Naive thymus-derived CD4-positive, alpha-beta T cell (primary cell): ENCODE results near the gene BLOC1S2. TPM values are rescaled to one million over a fixed set of nuclear protein-coding genes. Genes with fewer than 3 reads are reported as not detected.
A peak's percentile ranks its signal among the peaks of the same experiment; 100 is the strongest.

Experiments used
- ATAC-seq: fragments of 150-1000 bp; cut with Tn5 transposase; 2 replicates; pipeline ENCODE4 v1.10.0; 2021; ENCODE audit warnings: mild to moderate bottlenecking, moderate library complexity
- CTCF ChIA-PET: fragments of 350-600 bp; sonication (Branson Sonifier 250); formaldehyde crosslinking; loops from one replicate; lab custom pipeline; 2021; ENCODE audit warnings: antibody characterized with exemption; lab: Charles Lee
- POLR2A ChIA-PET: fragments of 350-600 bp; sonication (Branson Sonifier 250); formaldehyde crosslinking; loops from one replicate; lab custom pipeline; 2021; ENCODE audit warnings: antibody characterized with exemption, inconsistent platforms; lab: Charles Lee
- DNase-seq, 9 donors: peaks; one replicate each; pipeline versions ENCODE4 v3.0.0 to v3.0.0-alpha.2; 2020 to 2022; ENCODE audit warnings: mixed read lengths in 1 of 9
- H3K27ac ChIP-seq: one replicate; pipeline ENCODE4 v1.7.0; 2013; ENCODE audit warnings: mild to moderate bottlenecking, low read depth, low read length, moderate library complexity
- H3K27me3 ChIP-seq, 2 donors: one replicate each; pipeline ENCODE4 v1.7.0; 2013; ENCODE audit warnings: low read length in 2 of 2, mild to moderate bottlenecking in 2 of 2, moderate library complexity in 2 of 2; ENCODE audit not compliant: control insufficient read depth in 2 of 2, insufficient read depth in 2 of 2
- H3K36me3 ChIP-seq, 3 experiments: 1 replicate in 2 of 3; 2 replicates in 1 of 3; pipeline ENCODE4 v1.7.0; 2013; ENCODE audit warnings: low read length in 3 of 3, mild to moderate bottlenecking in 3 of 3, moderate library complexity in 1 of 3; ENCODE audit not compliant: insufficient read depth in 3 of 3, control insufficient read depth in 2 of 3
- H3K4me1 ChIP-seq, 2 donors: one replicate each; pipeline ENCODE4 v1.7.0; 2013; ENCODE audit warnings: low read length in 2 of 2, mild to moderate bottlenecking in 2 of 2, moderate library complexity in 1 of 2; ENCODE audit not compliant: control insufficient read depth in 2 of 2, insufficient read depth in 2 of 2
- H3K4me3 ChIP-seq: 2 replicates; pipeline ENCODE4 v1.7.0; 2013; ENCODE audit warnings: mild to moderate bottlenecking, low read length
- H3K9me3 ChIP-seq, 3 experiments: 1 replicate in 2 of 3; 2 replicates in 1 of 3; pipeline ENCODE4 v1.7.0; 2013; ENCODE audit warnings: low read length in 3 of 3; ENCODE audit not compliant: control insufficient read depth in 2 of 3
- H3K27ac Mint-ChIP-seq, 9 donors: one replicate each; pipeline ENCODE4 v1.8.0; 2020 to 2022; ENCODE audit warnings: mixed read lengths in 9 of 9, mild to moderate bottlenecking in 8 of 9, moderate library complexity in 5 of 9, inconsistent platforms in 2 of 9
- H3K27me3 Mint-ChIP-seq, 5 donors: one replicate each; pipeline ENCODE4 v1.8.0; 2021 to 2022; ENCODE audit warnings: mixed read lengths in 5 of 5, mild to moderate bottlenecking in 1 of 5
- H3K36me3 Mint-ChIP-seq, 5 donors: one replicate each; pipeline ENCODE4 v1.8.0; 2020 to 2022; ENCODE audit warnings: mixed read lengths in 5 of 5, mild to moderate bottlenecking in 3 of 5, inconsistent platforms in 1 of 5
- H3K4me1 Mint-ChIP-seq, 7 donors: one replicate each; pipeline ENCODE4 v1.8.0; 2020 to 2022; ENCODE audit warnings: mixed read lengths in 7 of 7, mild to moderate bottlenecking in 3 of 7, inconsistent platforms in 1 of 7
- H3K4me3 Mint-ChIP-seq, 10 donors: one replicate each; pipeline ENCODE4 v1.8.0; 2020 to 2022; ENCODE audit warnings: mild to moderate bottlenecking in 10 of 10, mixed read lengths in 10 of 10, moderate library complexity in 6 of 10, inconsistent platforms in 2 of 10
- H3K9me3 Mint-ChIP-seq, 11 donors: one replicate each; pipeline ENCODE4 v1.8.0; 2020 to 2022; ENCODE audit warnings: mixed read lengths in 11 of 11, mild to moderate bottlenecking in 4 of 11, inconsistent platforms in 1 of 11, moderate library complexity in 1 of 11
- intact Hi-C, 2 donors: fragments of 100-400 bp; cut with micrococcal nuclease; formaldehyde crosslinking; loops; one replicate each; pipeline ENCODE4 v1.15.1; 2023
- polyA plus RNA-seq, 2 donors: library from polyadenylated mRNA; unstranded; fragments of 300-500 nt; fragmentation: Illumina TruSeq; gene quantifications; one replicate each; pipeline ENCODE4 v1.2.3, GENCODE V29; 2021
- total RNA-seq, 6 experiments: library from RNA in 5 of 6; stranded (reverse) in 5 of 6; gene quantifications; 1 replicate in 5 of 6; 2 replicates in 1 of 6; pipeline ENCODE4 v1.2.3 and lab custom pipeline; 2021 to 2026

The BLOC1S2 gene
- total and polyA plus RNA-seq, 7 experiments from 2014 or later = 31.5 to 63.4 (median 39.9) TPM

DNA sequence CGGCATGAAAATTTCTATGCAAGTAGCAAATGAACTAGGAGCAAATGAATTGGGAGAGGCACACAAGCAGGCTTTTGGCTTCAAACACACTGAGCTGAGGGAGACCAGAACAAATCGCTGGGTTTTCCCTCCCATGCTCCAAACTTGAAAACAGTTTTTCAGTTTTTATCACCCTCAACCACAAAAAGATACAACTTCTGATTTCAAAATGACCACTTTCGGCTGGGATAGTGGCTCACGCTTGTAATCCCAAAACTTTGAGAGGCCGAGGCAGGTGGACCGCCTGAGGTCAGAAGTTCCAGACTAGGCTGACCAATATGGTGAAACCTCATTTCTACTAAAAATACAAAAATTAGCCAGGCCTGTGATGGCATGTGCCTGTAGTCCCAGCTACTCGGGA is 48.1 kb downstream of the BLOC1S2 start:
- H3K4me1 Mint-ChIP-seq = peaks cover 0 to 8% (median 0%) of the 10 kb centered on the region in 7 donors
- H3K4me3 Mint-ChIP-seq = no peak overlapping the region
- H3K27me3 Mint-ChIP-seq = no peaks in the 10 kb centered on the region
- ChIA-PET CTCF (no interaction called here), POLR2A (no interaction called here)
- Histone ChIP-seq H3K4me1 (no peaks in the 10 kb centered on the region), H3K27me3 (no peaks in the 10 kb centered on the region), H3K9me3 (no peaks in the 10 kb centered on the region), H3K36me3 (peaks cover 19 to 85% (median 24%) of the 10 kb centered on the region in 3 experiments), H3K27ac (no peak overlapping the region), H3K4me3 (no peak overlapping the region)
- H3K36me3 Mint-ChIP-seq = peaks cover 12 to 46% (median 23%) of the 10 kb centered on the region in 5 donors
- H3K27ac Mint-ChIP-seq = no peak overlapping the region
- intact Hi-C loops = no loop called here
- no peaks in the 10 kb centered on the region for H3K9me3 Mint-ChIP-seq
- no peak for ATAC-seq
- no peak for DNase-seq

DNA sequence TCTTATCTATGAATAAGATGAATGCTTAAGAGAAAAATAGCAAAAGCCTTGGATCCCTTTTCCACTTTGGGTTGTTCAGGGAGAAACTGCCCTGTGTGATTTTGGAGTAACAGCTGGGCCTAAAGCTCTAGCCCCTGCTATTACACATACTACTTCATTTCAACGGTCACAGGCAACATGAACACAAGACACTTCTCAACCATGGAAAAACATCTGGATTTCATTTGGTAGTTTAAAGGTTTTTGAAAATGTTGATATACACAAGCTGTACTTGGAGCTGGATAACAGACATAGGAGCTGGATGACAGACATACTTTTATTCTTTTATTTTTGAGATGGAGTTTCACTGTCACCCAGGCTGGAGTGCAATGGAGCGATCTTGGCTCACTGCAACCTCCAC is 54.4 kb downstream of the BLOC1S2 start:
- peaks cover under 1 to 22% (median 12%) of the 10 kb centered on the region in 5 donors for H3K36me3 Mint-ChIP-seq
- intact Hi-C loops = no loop called here
- CTCF ChIA-PET = no interaction called here

DNA sequence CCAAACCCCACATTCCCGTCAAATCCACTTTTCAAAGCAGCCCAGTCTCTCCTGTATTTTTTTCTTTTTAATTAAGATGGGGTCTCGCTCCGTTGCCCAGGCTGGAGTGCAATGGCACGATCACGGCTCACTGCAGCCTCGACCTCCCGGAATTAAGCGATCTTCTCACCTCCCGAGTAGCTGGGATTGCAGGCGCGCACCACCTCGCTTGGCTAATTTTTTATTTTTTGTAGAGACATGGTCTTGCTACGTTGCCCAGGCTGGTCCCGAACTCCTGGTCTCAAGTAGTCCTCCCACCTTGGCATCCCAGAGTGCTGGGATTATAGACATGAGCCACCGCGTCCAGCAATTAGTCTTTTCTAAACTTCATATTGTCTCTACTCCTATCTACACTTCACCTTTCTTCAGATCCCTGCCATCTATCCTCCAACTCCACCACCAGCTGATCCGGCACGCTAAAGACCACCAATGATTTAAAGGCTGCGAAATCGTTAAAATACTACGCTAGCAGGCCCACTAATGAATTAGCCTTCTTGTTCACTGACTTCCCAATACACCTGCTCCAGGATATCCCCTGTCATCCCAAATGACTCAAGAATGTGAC is 56.6 kb downstream of the BLOC1S2 start:
- Histone ChIP-seq H3K27ac (peak overlapping the region; percentile 83), H3K9me3 (no peaks in the 10 kb centered on the region), H3K4me1 (peaks cover 0 to 8% of the 10 kb centered on the region in 2 donors), H3K4me3 (peak overlapping the region; percentile 99), H3K36me3 (peaks cover 4 to 38% (median 4%) of the 10 kb centered on the region in 3 experiments), H3K27me3 (no peaks in the 10 kb centered on the region)
- peaks cover 0 to 2% (median 0%) of the 10 kb centered on the region in 11 donors for H3K9me3 Mint-ChIP-seq
- peak overlapping the region; percentile 85 to 98 (median 91) for H3K4me3 Mint-ChIP-seq
- no peak for ATAC-seq
- ChIA-PET POLR2A (interaction anchor here (1.5 kb wide), 1 partner anchor 44 kb away, joined by 4 read pairs; the partner anchor contains the start of gene ERLIN1), CTCF (interaction anchor here (0.6 kb wide), 1 partner anchor 30 kb away, joined by 3 read pairs; no protein-coding TSS in a partner anchor)
- peaks cover 16 to 44% (median 36%) of the 10 kb centered on the region in 7 donors for H3K4me1 Mint-ChIP-seq
- intact Hi-C loops = loop anchor here (1.0 to 10.0 kb wide), 6 partner anchors 37 to 385 kb away; partner anchors contain the start of genes BLOC1S2 (in 2 of the 2), CWF19L1 (in 2 of the 2), ERLIN1 (in 2 of the 2) and HIF1AN (in 1 of the 2)
- no peak for DNase-seq
- H3K36me3 Mint-ChIP-seq = peaks cover 0 to 22% (median 10%) of the 10 kb centered on the region in 5 donors
- no peaks in the 10 kb centered on the region for H3K27me3 Mint-ChIP-seq
- H3K27ac Mint-ChIP-seq = peak overlapping the region; percentile 75 to 97 (median 85)

More for the DNA sequence above, 54.4 kb downstream of the BLOC1S2 start:
- H3K27ac Mint-ChIP-seq = peak overlapping the region in 1 of 9 donors; percentile 38
- Histone ChIP-seq H3K4me1 (peaks cover 0 to 8% of the 10 kb centered on the region in 2 donors), H3K36me3 (peaks cover 15 to 55% (median 16%) of the 10 kb centered on the region in 3 experiments), H3K9me3 (no peaks in the 10 kb centered on the region), H3K27me3 (no peaks in the 10 kb centered on the region), H3K4me3 (no peak overlapping the region), H3K27ac (no peak overlapping the region)
- H3K4me3 Mint-ChIP-seq = no peak overlapping the region
- peaks cover 0 to 2% (median 0%) of the 10 kb centered on the region in 11 donors for H3K9me3 Mint-ChIP-seq
- POLR2A ChIA-PET = interaction anchor here (1.0 kb wide), 1 partner anchor 14 kb away, joined by 3 read pairs; no protein-coding TSS in a partner anchor
- DNase-seq (no peak), ATAC-seq (no peak)
- H3K27me3 Mint-ChIP-seq = no peaks in the 10 kb centered on the region
- peaks cover 16 to 33% (median 28%) of the 10 kb centered on the region in 7 donors for H3K4me1 Mint-ChIP-seq

DNA sequence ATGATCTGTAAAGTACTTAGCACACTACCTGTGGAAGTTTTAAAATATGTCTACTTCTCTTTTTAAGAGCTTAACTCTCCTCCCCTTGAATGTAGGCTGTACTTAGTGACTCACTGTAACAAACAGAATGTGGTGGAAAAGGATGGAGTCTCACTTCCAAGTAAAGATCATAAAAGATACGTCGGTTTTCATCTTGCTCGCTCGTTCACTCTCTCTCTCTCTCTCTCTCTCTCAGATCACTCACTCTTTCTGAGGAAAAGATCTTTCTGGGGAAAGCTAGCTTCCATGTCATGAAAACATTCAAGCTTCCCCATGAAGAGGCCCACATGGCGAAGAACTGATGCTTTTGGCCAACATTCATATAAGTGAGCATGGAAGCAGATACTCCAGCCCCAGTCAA is 62.6 kb downstream of the BLOC1S2 start:
- POLR2A ChIA-PET = no interaction called here
- no peak overlapping the region for H3K4me3 ChIP-seq
- Mint-ChIP-seq H3K36me3 (peaks cover 0 to 43% (median 20%) of the 10 kb centered on the region in 5 donors), H3K4me1 (peaks cover 9 to 29% (median 25%) of the 10 kb centered on the region in 7 donors), H3K27me3 (no peaks in the 10 kb centered on the region), H3K4me3 (no peak overlapping the region), H3K9me3 (no peaks in the 10 kb centered on the region), H3K27ac (peak overlapping the region in 1 of 9 donors; percentile 11)
- H3K27me3 ChIP-seq = no peaks in the 10 kb centered on the region
- intact Hi-C loops = loop anchor here in 1 of 2 donors (10.0 kb wide), 1 partner anchor 379 kb away; no protein-coding TSS in a partner anchor
- CTCF ChIA-PET = interaction anchor here (0.6 kb wide), 1 partner anchor 9 kb away, joined by 5 read pairs; no protein-coding TSS in a partner anchor
- no peak for ATAC-seq
- H3K27ac ChIP-seq = no peak overlapping the region
- peaks cover 0 to 53% (median 6%) of the 10 kb centered on the region in 3 experiments for H3K36me3 ChIP-seq
- no peaks in the 10 kb centered on the region for H3K4me1 ChIP-seq
- DNase-seq = no peak
- no peaks in the 10 kb centered on the region for H3K9me3 ChIP-seq

Other genes with a start within 250 kb of the BLOC1S2 start
- gene CPN1, start 204.8 kb downstream of the BLOC1S2 start, total RNA-seq = not detected
- gene CPN1, start 204.8 kb downstream of the BLOC1S2 start, polyA plus RNA-seq = not detected
- gene ERLIN1, start 100.7 kb downstream of the BLOC1S2 start, total RNA-seq = 10 to 100 TPM in 3 of 5 experiments, 1 to 10 TPM in 2; 3.9 to 17.0 (median 12.4) TPM
- gene ERLIN1, start 100.7 kb downstream of the BLOC1S2 start, polyA plus RNA-seq = 10 to 100 TPM; 11.3 to 19.3 TPM
- 10 to 100 TPM; 13.4 to 25.4 (median 16.6) TPM for gene CHUK, start 57.1 kb downstream of the BLOC1S2 start, total RNA-seq
- 10 to 100 TPM; 10.6 to 14.6 TPM for gene CHUK, start 57.1 kb downstream of the BLOC1S2 start, polyA plus RNA-seq
- 10 to 100 TPM; 41.8 to 46.8 (median 42.6) TPM for gene CWF19L1, start 19.0 kb downstream of the BLOC1S2 start, total RNA-seq
- gene CWF19L1, start 19.0 kb downstream of the BLOC1S2 start, polyA plus RNA-seq = 10 to 100 TPM; 31.2 to 45.0 TPM
- under 1 TPM in 1 of 5 experiments, not detected in 4; 0.46 TPM for gene PKD2L1, start 43.5 kb upstream of the BLOC1S2 start, total RNA-seq
- under 1 TPM in 1 of 2 donors, not detected in 1; 0.10 TPM for gene PKD2L1, start 43.5 kb upstream of the BLOC1S2 start, polyA plus RNA-seq
- 100 to 1,000 TPM in 1 of 5 experiments, 1 to 10 TPM in 4; 1.1 to 121 (median 2.3) TPM for gene SCD, start 60.6 kb upstream of the BLOC1S2 start, total RNA-seq
- 1 to 10 TPM; 1.0 to 2.7 TPM for gene SCD, start 60.6 kb upstream of the BLOC1S2 start, polyA plus RNA-seq
- gene WNT8B, start 176.3 kb upstream of the BLOC1S2 start, total RNA-seq = under 1 TPM in 2 of 5 experiments, not detected in 3; 0.27 to 0.44 TPM
- under 1 TPM; 0.09 to 0.11 TPM for gene WNT8B, start 176.3 kb upstream of the BLOC1S2 start, polyA plus RNA-seq
- 100 to 1,000 TPM in 1 of 5 experiments, 10 to 100 TPM in 4; 61.7 to 295 (median 65.1) TPM for gene SEC31B, start 233.2 kb upstream of the BLOC1S2 start, total RNA-seq
- gene SEC31B, start 233.2 kb upstream of the BLOC1S2 start, polyA plus RNA-seq = 1 to 10 TPM; 1.1 to 1.8 TPM
- gene NDUFB8, start 243.2 kb upstream of the BLOC1S2 start, total RNA-seq = 100 to 1,000 TPM; 137 to 304 (median 142) TPM
- gene NDUFB8, start 243.2 kb upstream of the BLOC1S2 start, polyA plus RNA-seq = 100 to 1,000 TPM; 390 to 554 TPM
- gene HIF1AN, start 249.3 kb upstream of the BLOC1S2 start, total RNA-seq = 10 to 100 TPM; 43.3 to 74.9 (median 54.8) TPM
- gene HIF1AN, start 249.3 kb upstream of the BLOC1S2 start, polyA plus RNA-seq = 10 to 100 TPM; 24.0 to 28.8 TPM